GM18517 (cell line): ENCODE results near the gene SMYD3.

Source experiments
- ATAC-seq: cut with Tn5 transposase; IDR thresholded peaks from one replicate; pipeline ENCODE4 v1.9.1; 2021; ENCODE audit warnings: mild to moderate bottlenecking, moderate library complexity; ENCODE audit not compliant: unreplicated experiment

SMYD3 gene

GRCh38 chr1:246220495-246221065 lies 286.5 kb downstream of the SMYD3 start:
- no peak for ATAC-seq

DNA sequence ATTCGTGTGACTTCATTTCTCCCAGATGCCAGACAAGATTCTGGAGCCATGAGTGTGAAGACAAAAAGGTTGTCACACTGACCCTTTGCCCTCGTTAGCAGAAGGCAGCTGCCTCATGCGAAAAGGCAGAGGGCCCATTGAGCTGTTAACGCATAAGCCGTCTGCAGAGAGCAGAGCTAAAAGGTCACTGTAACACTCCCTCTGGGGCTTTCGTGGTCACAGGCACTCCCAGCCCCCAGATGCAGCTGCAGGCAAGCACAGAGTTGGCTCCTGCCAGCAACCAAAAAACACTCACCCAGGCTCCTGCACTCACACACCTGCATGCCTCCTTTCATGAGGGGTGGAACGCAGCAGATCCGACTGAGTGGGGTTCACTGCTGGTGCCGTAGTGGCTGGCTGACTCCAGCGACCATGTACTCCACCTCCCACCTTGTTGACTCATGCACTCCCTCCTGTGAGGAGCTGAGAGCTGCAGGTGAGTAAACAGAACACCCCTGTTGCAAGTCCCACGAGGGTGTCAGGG lies 287.5 kb downstream of the SMYD3 start:
- no peak for ATAC-seq

DNA sequence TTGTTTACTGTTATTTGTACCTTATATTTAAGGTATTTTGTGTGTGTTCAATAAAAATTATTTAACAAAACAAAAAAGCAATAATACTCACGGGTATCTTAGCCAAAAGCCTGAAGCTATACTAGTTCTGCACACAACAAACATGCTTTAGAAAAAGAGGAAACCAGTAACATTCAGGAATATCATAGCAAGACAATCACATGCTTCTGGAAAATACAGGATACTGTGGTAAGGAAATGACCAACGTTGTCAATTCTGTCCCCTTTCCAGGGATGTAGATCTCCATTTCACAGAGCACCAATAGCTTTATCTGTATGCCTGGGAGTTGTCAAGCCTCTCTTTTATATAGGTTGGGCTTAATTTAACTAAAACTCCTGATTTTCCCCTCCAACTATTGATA lies 288.4 kb downstream of the SMYD3 start:
- ATAC-seq, result no peak

DNA sequence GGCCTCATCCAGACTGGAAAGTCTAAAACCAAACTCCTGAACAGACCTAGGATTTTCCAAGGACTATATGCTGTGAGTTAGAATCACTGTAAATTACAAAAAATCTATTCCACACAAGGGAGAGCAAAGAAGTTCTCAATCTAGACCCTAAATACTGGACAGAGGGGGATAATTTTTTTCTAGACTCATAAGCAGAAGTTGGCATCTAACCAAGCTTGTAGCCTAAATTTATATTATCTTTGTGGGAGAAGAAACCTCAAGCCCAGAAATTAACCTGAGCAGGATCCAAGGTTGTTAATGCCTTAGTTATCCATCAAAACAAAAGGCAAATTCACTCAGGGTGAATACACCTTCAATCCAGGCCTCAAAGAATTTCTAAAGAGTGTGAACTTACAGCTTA lies 290.2 kb downstream of the SMYD3 start:
- no peak for ATAC-seq

- no peak for ATAC-seq
These were observed 291.6 kb downstream of the SMYD3 start for GRCh38 chr1:246215510-246215903.

GRCh38 chr1:246214708-246215509 lies 292.2 kb downstream of the SMYD3 start:
- peak; percentile 93 for ATAC-seq

GRCh38 chr1:246213947-246214346 lies 293.1 kb downstream of the SMYD3 start:
- no peak for ATAC-seq

- ATAC-seq, result no peak
These were observed 293.6 kb downstream of the SMYD3 start for GRCh38 chr1:246213502-246213901.

- ATAC-seq, result no peak
These were observed 294.0 kb downstream of the SMYD3 start for GRCh38 chr1:246213036-246213435.

DNA sequence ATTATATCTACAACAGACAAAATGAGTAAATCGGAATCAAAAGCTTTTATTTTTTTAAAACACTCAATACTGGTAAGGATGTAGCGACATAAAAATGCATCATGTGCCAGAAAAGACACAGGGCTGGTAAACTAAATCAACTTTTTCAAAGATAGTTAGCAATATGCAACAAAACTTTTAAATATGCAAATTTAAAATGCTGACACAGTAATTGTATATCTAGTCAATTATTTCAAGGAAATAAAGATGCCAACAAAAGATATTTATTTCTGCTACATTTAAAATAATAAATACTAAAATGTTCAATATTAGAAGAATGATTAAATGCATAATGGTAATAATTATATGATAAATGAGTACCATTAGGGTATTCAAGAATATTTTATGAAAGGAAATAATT lies 295.1 kb downstream of the SMYD3 start:
- ATAC-seq, result no peak

- ATAC-seq, result no peak
These were observed 296.3 kb downstream of the SMYD3 start for GRCh38 chr1:246210756-246211155.

DNA sequence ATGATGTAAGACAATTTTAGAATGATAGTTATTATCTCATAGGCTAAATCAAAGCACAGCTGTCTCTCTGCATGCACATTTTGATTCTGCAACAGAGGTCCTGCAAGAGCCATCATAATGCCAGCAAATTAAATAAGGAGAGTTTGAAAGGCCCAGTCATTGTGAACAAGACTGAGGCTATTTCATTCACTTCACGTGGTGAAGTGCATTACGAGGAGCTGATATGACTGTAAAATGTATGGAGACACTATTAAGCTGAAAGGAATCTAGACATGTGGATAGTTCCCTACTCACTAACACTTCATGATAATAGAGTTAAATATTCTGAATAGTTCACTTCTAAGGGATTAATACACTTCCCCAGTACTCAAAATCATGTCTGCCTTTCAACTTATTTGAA lies 299.0 kb downstream of the SMYD3 start:
- no peak for ATAC-seq

GRCh38 chr1:246203180-246203579 lies 303.9 kb downstream of the SMYD3 start:
- no peak for ATAC-seq

GRCh38 chr1:246200738-246201137 lies 306.3 kb downstream of the SMYD3 start:
- no peak for ATAC-seq

GRCh38 chr1:246200225-246200624 lies 306.9 kb downstream of the SMYD3 start:
- no peak for ATAC-seq

GRCh38 chr1:246199086-246199645 lies 307.9 kb downstream of the SMYD3 start:
- no peak for ATAC-seq

- no peak for ATAC-seq
These were observed 308.8 kb downstream of the SMYD3 start for GRCh38 chr1:246198115-246198816.

DNA sequence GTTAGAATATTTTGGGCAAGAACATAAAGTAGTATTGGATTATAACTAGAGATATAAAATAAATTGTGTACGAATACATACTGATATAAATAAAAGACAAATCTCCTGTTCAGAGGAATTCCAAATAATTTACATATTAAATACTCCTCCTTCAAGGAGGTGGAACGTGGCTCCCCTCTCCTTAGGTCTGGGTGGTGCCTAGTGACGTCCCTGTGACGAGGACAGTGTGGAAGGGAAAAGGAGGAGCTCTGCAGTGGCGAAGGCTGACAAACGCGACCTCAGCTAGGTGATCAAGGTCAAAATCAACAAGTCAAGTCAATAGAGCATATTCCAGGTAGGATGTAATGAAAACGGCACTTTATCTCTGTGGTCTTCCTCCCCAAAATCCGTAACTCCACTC lies 310.0 kb downstream of the SMYD3 start:
- ATAC-seq, result no peak

GRCh38 chr1:246195296-246195695 lies 311.8 kb downstream of the SMYD3 start:
- no peak for ATAC-seq

GRCh38 chr1:246193537-246193936 lies 313.5 kb downstream of the SMYD3 start:
- no peak for ATAC-seq

DNA sequence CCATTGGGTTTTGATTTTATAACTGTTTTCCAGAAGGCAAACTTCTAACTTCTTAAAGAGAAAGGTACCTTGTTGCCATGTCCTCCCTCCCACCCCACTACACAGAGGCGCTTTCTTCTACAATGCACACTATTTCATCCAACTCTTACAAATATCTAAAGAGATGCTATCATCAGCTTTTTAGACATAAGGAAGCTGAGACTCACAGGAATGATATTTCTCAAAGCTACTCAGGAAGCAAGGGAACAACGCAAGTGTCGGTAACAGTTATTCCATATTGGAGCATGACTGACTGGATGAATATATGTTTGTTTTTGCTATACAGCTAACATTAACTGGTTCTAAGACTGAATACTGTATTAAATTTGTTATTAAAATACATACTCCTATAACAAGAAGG lies 318.0 kb downstream of the SMYD3 start:
- no peak for ATAC-seq
